Measurements from ENCODE around the gene IL5RA. TPM values are rescaled to one million over a fixed set of nuclear protein-coding genes. Genes with fewer than 3 reads are reported as not detected.

The IL5RA gene
- total RNA-seq, 1 donor from 2014 or later, result not detected

GRCh38 chr3:3129579-3129978 is 19.4 kb upstream of the IL5RA start:
- intact Hi-C loops (cut with DNase I), result no loop called here
- no peak for DNase-seq (ENCODE audit: extremely low spot score in 2 of 2)
- TF ChIP-seq POLR2A (IDR thresholded peaks at IDR 0.05) (no peak), POLR2AphosphoS5 (IDR thresholded peaks at IDR 0.05; ENCODE audit: insufficient read depth in 1 of 2, low read depth in 1 of 2) (no peak), CTCF (IDR thresholded peaks at IDR 0.05) (no peak)

GRCh38 chr3:3127432-3128010 is 17.3 kb upstream of the IL5RA start:
- peaks cover 0 to 24% of the 10 kb centered on the region in 2 donors for H3K36me3 ChIP-seq
- H3K9me3 ChIP-seq, result no peaks in the 10 kb centered on the region
- no peak for DNase-seq (ENCODE audit: extremely low spot score in 2 of 2)
- H3K4me1 ChIP-seq, result peaks cover 40% of the 10 kb centered on the region
- no peaks in the 10 kb centered on the region for H3K27me3 ChIP-seq
- intact Hi-C loops (cut with DNase I), result no loop called here
- no peak for TF ChIP-seq CTCF (IDR thresholded peaks at IDR 0.05)
- TF ChIP-seq POLR2A (IDR thresholded peaks at IDR 0.05), result no peak
- no peak for TF ChIP-seq POLR2AphosphoS5 (IDR thresholded peaks at IDR 0.05; ENCODE audit: insufficient read depth in 1 of 2, low read depth in 1 of 2)
- H3K4me3 ChIP-seq, result peak overlapping the region; percentile 66 to 81
- peak overlapping the region; percentile 64 for H3K27ac ChIP-seq

More at GRCh38 chr3:3129579-3129978, 19.4 kb upstream of the IL5RA start:
- H3K4me3 ChIP-seq, result no peak overlapping the region
- peaks cover 0 to 24% of the 10 kb centered on the region in 2 donors for H3K36me3 ChIP-seq
- peaks cover 40% of the 10 kb centered on the region for H3K4me1 ChIP-seq
- no peak overlapping the region for H3K27ac ChIP-seq
- no peaks in the 10 kb centered on the region for H3K9me3 ChIP-seq
- no peaks in the 10 kb centered on the region for H3K27me3 ChIP-seq

- no peaks in the 10 kb centered on the region for H3K9me3 ChIP-seq
- peaks cover 0 to 24% of the 10 kb centered on the region in 2 donors for H3K36me3 ChIP-seq
- intact Hi-C loops (cut with DNase I), result no loop called here
- peak within 1 kb of the TSS; percentile 66 to 81 for H3K4me3 ChIP-seq
- peaks cover 40% of the 10 kb centered on the region for H3K4me1 ChIP-seq
- no peaks in the 10 kb centered on the region for H3K27me3 ChIP-seq
- TF ChIP-seq CTCF (IDR thresholded peaks at IDR 0.05) (no peak), POLR2A (IDR thresholded peaks at IDR 0.05) (peak in 1 of 2 donors; percentile 78), POLR2AphosphoS5 (IDR thresholded peaks at IDR 0.05; ENCODE audit: insufficient read depth in 1 of 2, low read depth in 1 of 2) (peak; percentile 38 to 95)
- peak within 1 kb of the TSS; percentile 64 for H3K27ac ChIP-seq
- no peak for DNase-seq (ENCODE audit: extremely low spot score in 2 of 2)
These were observed 16.6 kb upstream of the IL5RA start, which contains the start of gene TRNT1 for GRCh38 chr3:3126477-3127431. TRNT1 (plus strand) TSS chr3:3126940; CDS start chr3:3129041, 2,101 bp downstream.

GRCh38 chr3:3125977-3126376 is 15.8 kb upstream of the IL5RA start:
- H3K27me3 ChIP-seq, result no peaks in the 10 kb centered on the region
- intact Hi-C loops (cut with DNase I), result no loop called here
- H3K9me3 ChIP-seq, result no peaks in the 10 kb centered on the region
- peak overlapping the region; percentile 64 for H3K27ac ChIP-seq
- peak overlapping the region; percentile 66 to 81 for H3K4me3 ChIP-seq
- TF ChIP-seq POLR2AphosphoS5 (IDR thresholded peaks at IDR 0.05; ENCODE audit: insufficient read depth in 1 of 2, low read depth in 1 of 2) (no peak), POLR2A (IDR thresholded peaks at IDR 0.05) (no peak), CTCF (IDR thresholded peaks at IDR 0.05) (no peak)
- no peak for DNase-seq (ENCODE audit: extremely low spot score in 2 of 2)
- H3K4me1 ChIP-seq, result peaks cover 40% of the 10 kb centered on the region
- H3K36me3 ChIP-seq, result peaks cover 0 to 20% of the 10 kb centered on the region in 2 donors

Measured in vagina (tissue), 2 donors.